ENCODE measurements around the gene ITPKB. TPM values are rescaled to one million over a fixed set of nuclear protein-coding genes. Genes with fewer than 3 reads are reported as not detected.

ITPKB gene
- total and polyA plus RNA-seq, 7 experiments from 2014 or later, result 51.7 to 429 (median 177) TPM

DNA sequence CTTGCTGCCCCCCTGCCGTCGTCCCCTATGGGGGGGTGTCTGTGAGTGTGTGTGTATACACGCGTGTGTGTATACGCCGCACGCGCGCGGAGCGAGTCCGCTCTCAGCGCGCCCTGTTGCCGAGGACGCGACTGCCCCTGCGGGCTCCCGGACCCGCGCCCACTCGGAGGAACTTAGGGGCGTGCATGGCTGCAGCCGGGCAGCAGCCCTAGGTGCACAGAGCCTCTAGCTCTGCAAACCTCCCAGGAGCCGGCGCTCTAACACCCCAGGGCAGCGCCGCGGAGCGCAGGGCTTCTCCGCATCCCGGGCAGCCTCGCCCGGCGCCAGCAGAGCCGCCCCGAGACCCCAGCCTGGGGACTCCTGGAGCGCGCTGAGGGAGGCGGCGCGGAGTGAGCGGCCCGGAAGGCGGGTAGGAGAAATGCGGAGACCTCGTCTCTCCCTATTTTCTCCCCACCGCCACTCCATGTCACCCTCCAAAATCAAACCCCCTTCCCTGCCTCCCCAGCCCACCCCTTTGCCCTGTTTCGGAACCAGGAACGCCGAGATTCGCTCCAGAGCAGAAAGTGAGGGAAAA, 574 bp downstream of the ITPKB start:
- H3K4me3 Mint-ChIP-seq, result peak overlapping the region; percentile 89 to 99 (median 93)
- peak overlapping the region; percentile 89 to 99 (median 97) for H3K27ac Mint-ChIP-seq
- peak overlapping the region; percentile 92 for H3K27ac ChIP-seq (ENCODE audit: low read depth, low read length)
- peaks cover 16 to 50% (median 33%) of the 10 kb centered on the region in 7 donors for H3K4me1 Mint-ChIP-seq
- peak in 6 of 9 donors; percentile 37 to 65 (median 58) for DNase-seq
- H3K36me3 Mint-ChIP-seq, result peaks cover 6 to 41% (median 28%) of the 10 kb centered on the region in 5 donors
- ChIA-PET CTCF (interaction anchor here (0.9 to 1.5 kb wide), 10 partner anchors 8 to 112 kb away, joined by 3 to 7 read pairs (median 5); no protein-coding TSS in a partner anchor), POLR2A (interaction anchor here (0.6 to 4.9 kb wide), 16 partner anchors 11 to 313 kb away, joined by 3 to 24 read pairs (median 6); no protein-coding TSS in a partner anchor)
- no peaks in the 10 kb centered on the region for H3K9me3 ChIP-seq (ENCODE audit: control insufficient read depth in 2 of 3, low read length in 3 of 3)
- H3K9me3 Mint-ChIP-seq, result peaks cover 0 to 7% (median 4%) of the 10 kb centered on the region in 11 donors
- peak; percentile 6 for ATAC-seq
- H3K27me3 ChIP-seq (ENCODE audit: control insufficient read depth in 2 of 2, insufficient read depth in 2 of 2, low read length in 2 of 2), result no peaks in the 10 kb centered on the region
- peak overlapping the region; percentile 99 for H3K4me3 ChIP-seq (ENCODE audit: low read length)
- H3K27me3 Mint-ChIP-seq, result no peaks in the 10 kb centered on the region
- H3K4me1 ChIP-seq (ENCODE audit: control insufficient read depth in 2 of 2, insufficient read depth in 2 of 2, low read length in 2 of 2), result peaks cover 22 to 38% of the 10 kb centered on the region in 2 donors
- H3K36me3 ChIP-seq (ENCODE audit: control insufficient read depth in 2 of 3, insufficient read depth in 3 of 3, low read length in 3 of 3), result peaks cover 0 to 52% (median 23%) of the 10 kb centered on the region in 3 experiments
- intact Hi-C loops (cut with micrococcal nuclease), result loop anchor here (1.0 to 10.0 kb wide), 12 partner anchors 26 to 1346 kb away; partner anchors contain the start of genes PARP1 (in 2 of the 2), ARF1 (in 1 of the 2), COQ8A (in 1 of the 2) and H3-3A (in 1 of the 2)

GRCh38 chr1:226737819-226738420, 1.2 kb downstream of the ITPKB start:
- Histone ChIP-seq H3K4me1 (ENCODE audit: control insufficient read depth in 2 of 2, insufficient read depth in 2 of 2, low read length in 2 of 2) (peaks cover 22 to 38% of the 10 kb centered on the region in 2 donors), H3K4me3 (ENCODE audit: low read length) (peak overlapping the region; percentile 99), H3K36me3 (ENCODE audit: control insufficient read depth in 2 of 3, insufficient read depth in 3 of 3, low read length in 3 of 3) (peaks cover 0 to 57% (median 26%) of the 10 kb centered on the region in 3 experiments), H3K27ac (ENCODE audit: low read depth, low read length) (peak overlapping the region; percentile 92), H3K9me3 (ENCODE audit: control insufficient read depth in 2 of 3, low read length in 3 of 3) (no peaks in the 10 kb centered on the region), H3K27me3 (ENCODE audit: control insufficient read depth in 2 of 2, insufficient read depth in 2 of 2, low read length in 2 of 2) (no peaks in the 10 kb centered on the region)
- peak; percentile 21 for ATAC-seq
- H3K9me3 Mint-ChIP-seq, result peaks cover 0 to 9% (median 2%) of the 10 kb centered on the region in 11 donors
- H3K27ac Mint-ChIP-seq, result peak overlapping the region; percentile 81 to 99 (median 97)
- DNase-seq, result peak in 6 of 9 donors; percentile 35 to 63 (median 55)
- intact Hi-C loops (cut with micrococcal nuclease), result loop anchor here (1.0 to 10.0 kb wide), 12 partner anchors 26 to 1347 kb away; partner anchors contain the start of genes PARP1 (in 2 of the 2), ARF1 (in 1 of the 2), COQ8A (in 1 of the 2) and H3-3A (in 1 of the 2)
- H3K4me3 Mint-ChIP-seq, result peak overlapping the region; percentile 89 to 99 (median 93)
- H3K27me3 Mint-ChIP-seq, result no peaks in the 10 kb centered on the region
- H3K4me1 Mint-ChIP-seq, result peaks cover 14 to 54% (median 35%) of the 10 kb centered on the region in 7 donors
- ChIA-PET CTCF (interaction anchor here (1.3 to 1.5 kb wide), 5 partner anchors 26 to 91 kb away, joined by 3 to 6 read pairs (median 5); no protein-coding TSS in a partner anchor), POLR2A (interaction anchor here (0.6 to 4.9 kb wide), 7 partner anchors 40 to 103 kb away, joined by 3 to 24 read pairs (median 5); no protein-coding TSS in a partner anchor)
- peaks cover 6 to 44% (median 30%) of the 10 kb centered on the region in 5 donors for H3K36me3 Mint-ChIP-seq

GRCh38 chr1:226736908-226737818, 1.9 kb downstream of the ITPKB start:
- H3K36me3 ChIP-seq (ENCODE audit: control insufficient read depth in 2 of 3, insufficient read depth in 3 of 3, low read length in 3 of 3), result peaks cover 0 to 62% (median 29%) of the 10 kb centered on the region in 3 experiments
- ChIA-PET POLR2A (interaction anchor here (0.6 to 4.9 kb wide), 20 partner anchors 22 to 292 kb away, joined by 3 to 24 read pairs (median 4); no protein-coding TSS in a partner anchor), CTCF (interaction anchor here (1.3 to 2.0 kb wide), 4 partner anchors 11 to 104 kb away, joined by 3 to 6 read pairs (median 5); no protein-coding TSS in a partner anchor)
- DNase-seq, result peak in 7 of 9 donors; percentile 45 to 66 (median 59)
- Mint-ChIP-seq H3K36me3 (peaks cover 6 to 48% (median 32%) of the 10 kb centered on the region in 5 donors), H3K4me3 (peak overlapping the region; percentile 89 to 99 (median 93)), H3K27me3 (no peaks in the 10 kb centered on the region), H3K9me3 (peaks cover 0 to 10% (median 0%) of the 10 kb centered on the region in 11 donors), H3K4me1 (peaks cover 14 to 54% (median 35%) of the 10 kb centered on the region in 7 donors), H3K27ac (peak overlapping the region; percentile 81 to 99 (median 97))
- intact Hi-C loops (cut with micrococcal nuclease), result loop anchor here (5.0 to 10.0 kb wide), 8 partner anchors 35 to 1348 kb away; partner anchors contain the start of genes PARP1 (in 2 of the 2), ARF1 (in 1 of the 2), H3-3A (in 1 of the 2) and SDE2 (in 1 of the 2)
- peaks cover 22 to 38% of the 10 kb centered on the region in 2 donors for H3K4me1 ChIP-seq (ENCODE audit: control insufficient read depth in 2 of 2, insufficient read depth in 2 of 2, low read length in 2 of 2)
- ATAC-seq, result peak; percentile 51
- no peaks in the 10 kb centered on the region for H3K27me3 ChIP-seq (ENCODE audit: control insufficient read depth in 2 of 2, insufficient read depth in 2 of 2, low read length in 2 of 2)
- no peaks in the 10 kb centered on the region for H3K9me3 ChIP-seq (ENCODE audit: control insufficient read depth in 2 of 3, low read length in 3 of 3)
- peak overlapping the region; percentile 92 for H3K27ac ChIP-seq (ENCODE audit: low read depth, low read length)
- peak overlapping the region; percentile 99 for H3K4me3 ChIP-seq (ENCODE audit: low read length)

DNA sequence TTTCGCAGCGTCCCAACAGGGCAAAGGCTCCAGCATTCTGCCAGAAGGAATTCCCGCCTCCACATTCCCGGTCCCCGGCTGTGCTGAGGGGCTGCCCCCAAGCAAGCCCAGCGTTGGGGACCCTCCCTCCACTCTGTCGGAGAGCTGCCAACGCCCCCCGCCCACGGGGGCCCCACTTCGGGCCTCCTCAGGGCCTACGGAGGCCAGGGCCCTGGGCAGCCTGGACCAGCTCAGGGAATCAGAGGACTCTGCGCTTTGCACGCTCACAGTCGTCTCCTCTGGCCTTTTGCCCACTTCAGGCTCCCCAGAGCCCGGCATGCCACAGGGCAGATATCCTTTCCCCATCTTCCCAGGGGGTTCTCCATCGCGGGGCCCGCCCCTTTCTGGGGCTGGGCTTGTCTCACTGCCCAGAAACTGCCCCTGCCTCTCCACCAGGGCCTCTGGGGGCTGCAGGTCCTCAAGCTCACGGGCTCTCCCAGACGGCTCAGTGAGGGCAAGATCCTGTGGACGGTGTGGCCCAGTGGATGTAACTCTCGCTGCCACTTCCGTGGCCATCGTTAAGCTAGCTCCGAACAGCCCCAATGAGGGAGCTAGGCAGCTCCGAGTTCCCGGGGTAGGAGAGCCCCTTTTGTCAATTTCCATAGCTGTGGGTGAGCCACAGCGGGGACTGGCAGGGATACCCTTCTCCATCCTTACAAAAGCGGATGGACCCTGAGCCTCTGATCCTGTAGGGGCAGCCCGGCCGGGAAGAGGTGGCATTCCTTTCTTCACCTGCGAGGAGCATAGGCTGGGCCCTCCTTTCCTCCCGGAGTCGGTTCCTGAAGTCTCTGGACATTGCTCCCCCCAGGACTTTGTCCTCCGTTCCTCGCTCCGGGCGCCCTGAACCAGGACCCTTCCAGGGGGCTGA, 2.8 kb downstream of the ITPKB start:
- H3K4me3 ChIP-seq (ENCODE audit: low read length), result peak overlapping the region; percentile 99
- Mint-ChIP-seq H3K4me1 (peaks cover 20 to 60% (median 36%) of the 10 kb centered on the region in 7 donors), H3K27me3 (no peaks in the 10 kb centered on the region), H3K4me3 (peak overlapping the region; percentile 89 to 99 (median 92)), H3K36me3 (peaks cover 12 to 53% (median 36%) of the 10 kb centered on the region in 5 donors), H3K27ac (peak overlapping the region; percentile 71 to 97 (median 94)), H3K9me3 (peaks cover 0 to 10% (median 0%) of the 10 kb centered on the region in 11 donors)
- H3K36me3 ChIP-seq (ENCODE audit: control insufficient read depth in 2 of 3, insufficient read depth in 3 of 3, low read length in 3 of 3), result peaks cover 0 to 62% (median 29%) of the 10 kb centered on the region in 3 experiments
- no peaks in the 10 kb centered on the region for H3K9me3 ChIP-seq (ENCODE audit: control insufficient read depth in 2 of 3, low read length in 3 of 3)
- intact Hi-C loops (cut with micrococcal nuclease), result loop anchor here (5.0 to 10.0 kb wide), 8 partner anchors 34 to 1349 kb away; partner anchors contain the start of genes PARP1 (in 2 of the 2), ARF1 (in 1 of the 2), H3-3A (in 1 of the 2) and SDE2 (in 1 of the 2)
- CTCF ChIA-PET, result interaction anchor here (0.8 to 2.0 kb wide), 6 partner anchors 10 to 103 kb away, joined by 3 to 6 read pairs (median 4); no protein-coding TSS in a partner anchor
- ATAC-seq, result no peak
- peak overlapping the region; percentile 92 for H3K27ac ChIP-seq (ENCODE audit: low read depth, low read length)
- POLR2A ChIA-PET, result interaction anchor here (0.7 to 3.2 kb wide), 20 partner anchors 23 to 291 kb away, joined by 3 to 24 read pairs (median 4); no protein-coding TSS in a partner anchor
- peak in 3 of 9 donors; percentile 29 to 48 (median 37) for DNase-seq
- peaks cover 15 to 37% of the 10 kb centered on the region in 2 donors for H3K4me1 ChIP-seq (ENCODE audit: control insufficient read depth in 2 of 2, insufficient read depth in 2 of 2, low read length in 2 of 2)
- H3K27me3 ChIP-seq (ENCODE audit: control insufficient read depth in 2 of 2, insufficient read depth in 2 of 2, low read length in 2 of 2), result no peaks in the 10 kb centered on the region

All from naive thymus-derived CD4-positive, alpha-beta T cell (primary cell).